LNCaP clone FGC (cell line): Measurements from ENCODE around the gene TRIM17.

Experiments
- DNase-seq: peaks from one replicate; pipeline ENCODE4 v3.0.0-alpha.2; 2011; ENCODE audit warnings: low read depth
- H3K4me3 ChIP-seq: 2 replicates; pipeline ENCODE4 v1.5.1; 2011; ENCODE audit warnings: mild to moderate bottlenecking, low read depth, low read length, control low read depth
- TF ChIP-seq, protein P1 (sequence below): IDR thresholded peaks from 2 replicates; pipeline ENCODE4 v1.5.1; 2012; ENCODE audit warnings: mild to moderate bottlenecking; ENCODE audit not compliant: control insufficient read depth, insufficient read depth; ENCODE audit errors: extremely low read depth

The TRIM17 gene

GRCh38 chr1:228462560-228462959 is 45.9 kb upstream of the TRIM17 start:
- no peak for DNase-seq
- H3K4me3 ChIP-seq, result no peak overlapping the region
- TF ChIP-seq, protein P1, sequence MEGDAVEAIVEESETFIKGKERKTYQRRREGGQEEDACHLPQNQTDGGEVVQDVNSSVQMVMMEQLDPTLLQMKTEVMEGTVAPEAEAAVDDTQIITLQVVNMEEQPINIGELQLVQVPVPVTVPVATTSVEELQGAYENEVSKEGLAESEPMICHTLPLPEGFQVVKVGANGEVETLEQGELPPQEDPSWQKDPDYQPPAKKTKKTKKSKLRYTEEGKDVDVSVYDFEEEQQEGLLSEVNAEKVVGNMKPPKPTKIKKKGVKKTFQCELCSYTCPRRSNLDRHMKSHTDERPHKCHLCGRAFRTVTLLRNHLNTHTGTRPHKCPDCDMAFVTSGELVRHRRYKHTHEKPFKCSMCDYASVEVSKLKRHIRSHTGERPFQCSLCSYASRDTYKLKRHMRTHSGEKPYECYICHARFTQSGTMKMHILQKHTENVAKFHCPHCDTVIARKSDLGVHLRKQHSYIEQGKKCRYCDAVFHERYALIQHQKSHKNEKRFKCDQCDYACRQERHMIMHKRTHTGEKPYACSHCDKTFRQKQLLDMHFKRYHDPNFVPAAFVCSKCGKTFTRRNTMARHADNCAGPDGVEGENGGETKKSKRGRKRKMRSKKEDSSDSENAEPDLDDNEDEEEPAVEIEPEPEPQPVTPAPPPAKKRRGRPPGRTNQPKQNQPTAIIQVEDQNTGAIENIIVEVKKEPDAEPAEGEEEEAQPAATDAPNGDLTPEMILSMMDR, result no peak

DNA sequence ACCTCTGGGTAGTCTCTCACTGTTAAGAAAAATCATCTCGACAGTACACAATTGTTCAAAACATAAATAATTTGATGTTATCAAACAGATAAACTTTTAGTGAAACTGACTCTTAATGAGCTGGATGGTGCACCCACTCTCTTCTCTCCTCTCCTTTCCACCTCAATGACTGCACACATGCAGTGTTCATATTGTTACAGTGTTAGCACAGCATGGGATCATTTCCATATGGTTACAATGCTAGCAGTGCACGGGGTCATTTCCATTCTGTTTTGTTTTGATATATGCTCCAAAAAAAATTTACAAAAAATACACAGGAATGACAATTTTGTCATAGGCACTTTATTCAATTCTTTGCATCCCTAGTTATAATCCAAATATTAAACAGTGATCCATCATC is 44.2 kb upstream of the TRIM17 start:
- no peak for DNase-seq
- TF ChIP-seq, protein P1, result no peak
- H3K4me3 ChIP-seq, result no peak overlapping the region

- DNase-seq, result peak; percentile 40
- TF ChIP-seq, protein P1, result peak; percentile 58
- H3K4me3 ChIP-seq, result peak overlapping the region; percentile 70
These were observed 42.7 kb upstream of the TRIM17 start for GRCh38 chr1:228459091-228459993.

GRCh38 chr1:228457396-228458176 is 40.9 kb upstream of the TRIM17 start:
- TF ChIP-seq, protein P1, result peak; percentile 48
- peak; percentile 95 for DNase-seq
- H3K4me3 ChIP-seq, result peak overlapping the region; percentile 70

- peak overlapping the region; percentile 70 for H3K4me3 ChIP-seq
- TF ChIP-seq, protein P1, result no peak
- DNase-seq, result no peak
These were observed 40.3 kb upstream of the TRIM17 start for GRCh38 chr1:228457017-228457395.

- TF ChIP-seq, protein P1, result no peak
- H3K4me3 ChIP-seq, result peak overlapping the region; percentile 70
- no peak for DNase-seq
These were observed 39.8 kb upstream of the TRIM17 start for GRCh38 chr1:228456252-228457016.
